Measurements from ENCODE around the gene SPEN.

Gene SPEN

DNA sequence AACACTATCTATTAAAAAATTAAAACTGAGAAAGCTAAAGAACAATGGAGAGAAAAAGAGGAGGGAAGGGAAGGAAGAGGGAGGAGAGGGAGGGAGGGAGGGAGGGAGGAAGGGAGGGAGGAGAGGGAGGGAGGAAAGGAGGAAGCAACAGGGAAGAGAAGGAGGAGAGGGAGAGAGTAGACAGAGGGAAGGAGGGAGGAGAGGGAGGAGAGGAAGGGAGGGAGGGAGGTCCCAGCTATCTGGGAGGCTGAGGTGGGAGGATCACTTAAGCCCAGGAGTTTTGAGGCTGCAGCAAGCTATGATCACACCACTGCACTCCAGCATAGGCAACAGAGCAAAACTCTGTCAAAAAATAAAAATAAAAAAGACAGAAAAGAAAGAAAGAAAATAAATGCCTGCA lies 111.9 kb downstream of the SPEN start:
- Histone ChIP-seq H3K9ac (ENCODE audit: low read length) (no peak overlapping the region), H3K4me1 (ENCODE audit: insufficient read depth, low read length, severe bottlenecking) (peaks cover 12% of the 10 kb centered on the region), H3K36me3 (ENCODE audit: insufficient read depth, low read length) (peaks cover 3% of the 10 kb centered on the region; the same call in 1 of the 2 replicates), H3K9me2 (ENCODE audit: low read depth, low read length) (no peaks in the 10 kb centered on the region), H2AFZ (ENCODE audit: low read length) (no peak overlapping the region), H3K27ac (ENCODE audit: low read depth, low read length, poor library complexity, severe bottlenecking) (no peak overlapping the region), H3K27me3 (ENCODE audit: insufficient read depth, low read length) (no peaks in the 10 kb centered on the region), H3K4me2 (ENCODE audit: low read length) (no peak overlapping the region), H3K4me3 (ENCODE audit: low read depth, low read length, poor library complexity, severe bottlenecking) (no peak overlapping the region), H3K79me2 (ENCODE audit: insufficient read depth, low read length) (no peaks in the 10 kb centered on the region), H3K9me3 (ENCODE audit: low read length) (no peaks in the 10 kb centered on the region), H4K20me1 (ENCODE audit: insufficient read depth, low read length) (no peaks in the 10 kb centered on the region), H3F3A (ENCODE audit: insufficient read depth, low read length) (no peaks in the 10 kb centered on the region; the same call in 1 of the 2 replicates)
- TF ChIP-seq, protein P1, sequence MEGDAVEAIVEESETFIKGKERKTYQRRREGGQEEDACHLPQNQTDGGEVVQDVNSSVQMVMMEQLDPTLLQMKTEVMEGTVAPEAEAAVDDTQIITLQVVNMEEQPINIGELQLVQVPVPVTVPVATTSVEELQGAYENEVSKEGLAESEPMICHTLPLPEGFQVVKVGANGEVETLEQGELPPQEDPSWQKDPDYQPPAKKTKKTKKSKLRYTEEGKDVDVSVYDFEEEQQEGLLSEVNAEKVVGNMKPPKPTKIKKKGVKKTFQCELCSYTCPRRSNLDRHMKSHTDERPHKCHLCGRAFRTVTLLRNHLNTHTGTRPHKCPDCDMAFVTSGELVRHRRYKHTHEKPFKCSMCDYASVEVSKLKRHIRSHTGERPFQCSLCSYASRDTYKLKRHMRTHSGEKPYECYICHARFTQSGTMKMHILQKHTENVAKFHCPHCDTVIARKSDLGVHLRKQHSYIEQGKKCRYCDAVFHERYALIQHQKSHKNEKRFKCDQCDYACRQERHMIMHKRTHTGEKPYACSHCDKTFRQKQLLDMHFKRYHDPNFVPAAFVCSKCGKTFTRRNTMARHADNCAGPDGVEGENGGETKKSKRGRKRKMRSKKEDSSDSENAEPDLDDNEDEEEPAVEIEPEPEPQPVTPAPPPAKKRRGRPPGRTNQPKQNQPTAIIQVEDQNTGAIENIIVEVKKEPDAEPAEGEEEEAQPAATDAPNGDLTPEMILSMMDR (IDR thresholded peaks at IDR 0.05; ENCODE audit: low read length) = no peak
- TF ChIP-seq EZH2 (IDR thresholded peaks at IDR 0.05; ENCODE audit: borderline replicate concordance, low read length) = no peak

DNA sequence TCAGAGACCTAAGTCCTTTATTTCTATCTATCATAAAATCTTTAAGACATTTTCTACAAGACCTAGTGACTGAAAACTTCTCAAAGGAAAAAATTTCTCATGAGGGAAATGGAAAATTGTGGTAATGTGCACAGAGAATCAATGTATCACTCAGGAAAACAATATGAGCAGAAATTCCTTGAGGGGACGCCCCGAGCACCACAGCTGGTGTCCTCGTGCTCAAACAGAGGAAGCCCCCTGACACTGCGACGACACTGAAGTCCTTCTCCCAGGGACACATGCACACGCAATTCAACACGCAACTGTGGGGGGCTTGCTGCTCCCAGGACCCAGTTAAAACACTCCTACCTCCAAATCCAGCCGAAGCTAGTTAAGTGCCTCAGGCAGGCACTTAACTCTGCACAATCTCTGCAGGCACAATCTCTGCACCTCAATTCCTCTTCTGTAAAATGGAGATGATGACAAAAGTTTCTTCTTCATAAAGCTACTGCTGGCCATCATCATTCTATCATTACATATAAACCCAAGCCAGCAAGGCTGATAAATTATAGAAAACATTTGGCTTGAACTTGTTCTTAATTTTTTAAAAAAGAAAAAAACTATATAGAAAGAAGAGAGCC lies 112.4 kb downstream of the SPEN start:
- Histone ChIP-seq H3K27me3 (ENCODE audit: insufficient read depth, low read length) (no peaks in the 10 kb centered on the region), H3K9me3 (ENCODE audit: low read length) (no peaks in the 10 kb centered on the region), H3K9ac (ENCODE audit: low read length) (no peak overlapping the region), H3K4me3 (ENCODE audit: low read depth, low read length, poor library complexity, severe bottlenecking) (no peak overlapping the region), H3K9me2 (ENCODE audit: low read depth, low read length) (no peaks in the 10 kb centered on the region), H3K4me1 (ENCODE audit: insufficient read depth, low read length, severe bottlenecking) (peaks cover 17% of the 10 kb centered on the region), H3K36me3 (ENCODE audit: insufficient read depth, low read length) (0 out of 2 replicates have a peak, but pooled peaks cover 4% of the 10 kb centered on the region), H3K27ac (ENCODE audit: low read depth, low read length, poor library complexity, severe bottlenecking) (no peak overlapping the region), H3K79me2 (ENCODE audit: insufficient read depth, low read length) (no peaks in the 10 kb centered on the region), H4K20me1 (ENCODE audit: insufficient read depth, low read length) (no peaks in the 10 kb centered on the region), H3F3A (ENCODE audit: insufficient read depth, low read length) (no peaks in the 10 kb centered on the region; the same call in 1 of the 2 replicates), H3K4me2 (ENCODE audit: low read length) (no peak overlapping the region), H2AFZ (ENCODE audit: low read length) (no peak overlapping the region)
- TF ChIP-seq EZH2 (IDR thresholded peaks at IDR 0.05; ENCODE audit: borderline replicate concordance, low read length) = no peak
- TF ChIP-seq, protein P1 (IDR thresholded peaks at IDR 0.05; ENCODE audit: low read length) = no peak

DNA sequence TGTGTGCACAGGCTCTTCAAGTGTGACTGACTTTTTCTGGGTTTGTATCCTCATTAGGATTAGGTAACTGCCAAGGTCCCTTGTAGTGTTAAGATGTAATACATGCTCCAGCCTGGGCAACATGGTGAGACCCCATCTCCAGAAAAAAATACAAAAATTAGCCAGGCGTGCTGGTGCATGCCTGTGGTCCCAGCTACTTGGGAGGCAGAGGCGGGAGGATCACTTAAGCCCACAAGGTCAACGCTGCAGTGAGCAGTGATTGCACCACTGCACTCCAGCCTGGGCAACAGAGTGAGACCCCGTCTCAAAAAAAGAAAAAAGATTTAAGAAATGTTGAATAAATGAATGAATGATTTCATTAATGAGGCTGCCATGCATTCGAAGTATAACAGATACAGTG lies 113.3 kb downstream of the SPEN start:
- no peak for TF ChIP-seq EZH2 (IDR thresholded peaks at IDR 0.05; ENCODE audit: borderline replicate concordance, low read length)
- TF ChIP-seq, protein P1 (IDR thresholded peaks at IDR 0.05; ENCODE audit: low read length) = no peak
- Histone ChIP-seq H3K79me2 (ENCODE audit: insufficient read depth, low read length) (no peaks in the 10 kb centered on the region), H3F3A (ENCODE audit: insufficient read depth, low read length) (no peaks in the 10 kb centered on the region; the same call in 1 of the 2 replicates), H3K9ac (ENCODE audit: low read length) (no peak overlapping the region), H3K4me2 (ENCODE audit: low read length) (no peak overlapping the region), H3K36me3 (ENCODE audit: insufficient read depth, low read length) (0 out of 2 replicates have a peak, but pooled peaks cover 4% of the 10 kb centered on the region), H3K4me3 (ENCODE audit: low read depth, low read length, poor library complexity, severe bottlenecking) (no peak overlapping the region), H3K4me1 (ENCODE audit: insufficient read depth, low read length, severe bottlenecking) (peaks cover 25% of the 10 kb centered on the region), H3K9me2 (ENCODE audit: low read depth, low read length) (no peaks in the 10 kb centered on the region), H4K20me1 (ENCODE audit: insufficient read depth, low read length) (no peaks in the 10 kb centered on the region), H3K27ac (ENCODE audit: low read depth, low read length, poor library complexity, severe bottlenecking) (no peak overlapping the region), H3K27me3 (ENCODE audit: insufficient read depth, low read length) (no peaks in the 10 kb centered on the region), H2AFZ (ENCODE audit: low read length) (no peak overlapping the region), H3K9me3 (ENCODE audit: low read length) (no peaks in the 10 kb centered on the region)
